ENCODE measurements around the gene ANO2.

Gene ANO2

GRCh38 chr12:5739917-5740316 lies 205.1 kb downstream of the ANO2 start:
- H3K4me3 ChIP-seq (ENCODE audit: low read depth, low read length) = no peak overlapping the region
- no peak for TF ChIP-seq CTCF (IDR thresholded peaks at IDR 0.05; ENCODE audit: low read depth, low read length)

- no peak for TF ChIP-seq CTCF (IDR thresholded peaks at IDR 0.05; ENCODE audit: low read depth, low read length)
- no peak overlapping the region for H3K4me3 ChIP-seq (ENCODE audit: low read depth, low read length)
Measured at GRCh38 chr12:5737778-5738177, 207.3 kb downstream of the ANO2 start.

- no peak for TF ChIP-seq CTCF (IDR thresholded peaks at IDR 0.05; ENCODE audit: low read depth, low read length)
- no peak overlapping the region for H3K4me3 ChIP-seq (ENCODE audit: low read depth, low read length)
Measured at GRCh38 chr12:5736527-5736926, 208.5 kb downstream of the ANO2 start.

GRCh38 chr12:5736016-5736415 lies 209.0 kb downstream of the ANO2 start:
- no peak for TF ChIP-seq CTCF (IDR thresholded peaks at IDR 0.05; ENCODE audit: low read depth, low read length)
- no peak overlapping the region for H3K4me3 ChIP-seq (ENCODE audit: low read depth, low read length)

GRCh38 chr12:5733916-5734315 lies 211.1 kb downstream of the ANO2 start:
- H3K4me3 ChIP-seq (ENCODE audit: low read depth, low read length) = no peak overlapping the region
- no peak for TF ChIP-seq CTCF (IDR thresholded peaks at IDR 0.05; ENCODE audit: low read depth, low read length)

- H3K4me3 ChIP-seq (ENCODE audit: low read depth, low read length) = no peak overlapping the region
- no peak for TF ChIP-seq CTCF (IDR thresholded peaks at IDR 0.05; ENCODE audit: low read depth, low read length)
Measured at GRCh38 chr12:5733136-5733755, 211.8 kb downstream of the ANO2 start.

GRCh38 chr12:5730962-5731361 lies 214.1 kb downstream of the ANO2 start:
- TF ChIP-seq CTCF (IDR thresholded peaks at IDR 0.05; ENCODE audit: low read depth, low read length) = no peak
- no peak overlapping the region for H3K4me3 ChIP-seq (ENCODE audit: low read depth, low read length)
